MM.1S (cell line): Measurements from ENCODE around the gene CYP24A1.

Experiments
- CTCF ChIP-seq: fragments of 300-600 bp; sonication (generic); IDR thresholded peaks from 2 replicates; pipeline ENCODE4 v1.5.1; 2016; ENCODE audit warnings: antibody characterized with exemption, low read length, mixed read lengths
- EZH2 ChIP-seq: fragments of 300-600 bp; sonication (generic); optimal IDR thresholded peaks from 2 replicates; pipeline ENCODE3; 2017; ENCODE audit warnings: low read depth, mild to moderate bottlenecking, antibody characterized with exemption, low read length, mixed read lengths
- EZH2phosphoT487 ChIP-seq: fragments of 300-600 bp; sonication (generic); IDR thresholded peaks from 2 replicates; pipeline ENCODE4 v1.6.1; 2018; ENCODE audit warnings: antibody characterized with exemption, low read length

GRCh38 chr20:54161821-54162149, 12.0 kb downstream of the CYP24A1 start:
- no peak for TF ChIP-seq CTCF
- TF ChIP-seq EZH2: no peak
- TF ChIP-seq EZH2phosphoT487: no peak
